PC-9 (cell line): ENCODE results near the gene GPBAR1.

ENCODE experiments used
- EZH2 ChIP-seq: fragments of 200-600 bp; sonication (generic); IDR thresholded peaks from 2 replicates; pipeline ENCODE4 v1.8.0; 2017; ENCODE audit warnings: antibody characterized with exemption, low read depth
- TF ChIP-seq, protein P1 (sequence below): fragments of 200-600 bp; sonication (generic); conservative IDR thresholded peaks from 2 replicates; pipeline ENCODE4 v1.6.1; 2017; ENCODE audit warnings: mixed run types, antibody characterized with exemption, mild to moderate bottlenecking, moderate library complexity

DNA sequence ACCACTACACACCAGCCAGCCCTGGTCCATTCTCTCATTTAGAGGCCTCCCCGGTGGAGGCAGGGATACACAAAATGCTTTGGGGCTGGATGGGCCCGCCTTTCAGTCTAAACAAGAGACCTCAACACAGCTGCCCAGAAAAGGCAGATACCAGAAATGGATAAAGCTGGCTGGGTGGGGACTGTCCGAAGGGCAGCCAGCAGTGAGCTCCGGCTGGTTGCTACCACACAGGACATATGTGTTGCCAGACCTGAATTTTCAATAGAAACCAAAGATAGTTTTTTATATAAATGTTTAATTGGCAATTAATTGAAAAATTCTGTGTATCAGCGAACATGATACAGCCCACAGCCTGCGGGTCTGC lies 1.4 kb downstream of the GPBAR1 start:
- TF ChIP-seq, protein P1, sequence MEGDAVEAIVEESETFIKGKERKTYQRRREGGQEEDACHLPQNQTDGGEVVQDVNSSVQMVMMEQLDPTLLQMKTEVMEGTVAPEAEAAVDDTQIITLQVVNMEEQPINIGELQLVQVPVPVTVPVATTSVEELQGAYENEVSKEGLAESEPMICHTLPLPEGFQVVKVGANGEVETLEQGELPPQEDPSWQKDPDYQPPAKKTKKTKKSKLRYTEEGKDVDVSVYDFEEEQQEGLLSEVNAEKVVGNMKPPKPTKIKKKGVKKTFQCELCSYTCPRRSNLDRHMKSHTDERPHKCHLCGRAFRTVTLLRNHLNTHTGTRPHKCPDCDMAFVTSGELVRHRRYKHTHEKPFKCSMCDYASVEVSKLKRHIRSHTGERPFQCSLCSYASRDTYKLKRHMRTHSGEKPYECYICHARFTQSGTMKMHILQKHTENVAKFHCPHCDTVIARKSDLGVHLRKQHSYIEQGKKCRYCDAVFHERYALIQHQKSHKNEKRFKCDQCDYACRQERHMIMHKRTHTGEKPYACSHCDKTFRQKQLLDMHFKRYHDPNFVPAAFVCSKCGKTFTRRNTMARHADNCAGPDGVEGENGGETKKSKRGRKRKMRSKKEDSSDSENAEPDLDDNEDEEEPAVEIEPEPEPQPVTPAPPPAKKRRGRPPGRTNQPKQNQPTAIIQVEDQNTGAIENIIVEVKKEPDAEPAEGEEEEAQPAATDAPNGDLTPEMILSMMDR: no peak
- TF ChIP-seq EZH2: no peak
